HepG2 (cell line): Measurements from ENCODE around the gene DNM3. TPM values are rescaled to one million over a fixed set of nuclear protein-coding genes. Genes with fewer than 3 reads are reported as not detected.

Experiments
- ATAC-seq: fragments of 200-7000 bp; cut with Tn5 transposase; 3 replicates; pipeline ENCODE4 v1.9.1; 2020; ENCODE audit warnings: mild to moderate bottlenecking, moderate library complexity
- BruUV-seq: library from RNA; stranded (reverse); fragments of 400-500 nt; replicated peaks from 2 replicates; lab custom pipeline; 2021; lab: Mats Ljungman, UMichigan
- CTCF ChIA-PET: fragments of 300-600 bp; formaldehyde crosslinking; extraction: SDS; loops from one replicate; lab custom pipeline; 2021; ENCODE audit warnings: low total read pairs, inconsistent platforms, low intra/inter-chr PET ratio; lab: Yijun Ruan, JAX
- POLR2A ChIA-PET: fragments of 350-600 bp; sonication (Branson Sonifier 250); formaldehyde crosslinking; loops from one replicate; lab custom pipeline; 2020; ENCODE audit warnings: antibody characterized with exemption, inconsistent platforms; lab: Yijun Ruan, JAX
- DNase-seq: peaks from one replicate; pipeline ENCODE4 v3.0.0-alpha.2; 2015; ENCODE audit warnings: low spot score
- FAIRE-seq: peaks from 3 replicates; lab custom pipeline; 2011; peaks lifted over from hg19 to GRCh38; lab: Jason Lieb, UNC
- H2AFZ ChIP-seq: one replicate; pipeline ENCODE4 v1.6.1; 2011; ENCODE audit warnings: low read length, inconsistent platforms
- H3K27ac ChIP-seq: fragments of 300-600 bp; 3 replicates; pipeline ENCODE4 v1.8.0; 2011; ENCODE audit warnings: mixed run types, mild to moderate bottlenecking, mixed read lengths, low read length, inconsistent platforms; ENCODE audit not compliant: insufficient read depth; ENCODE audit errors: extremely low read length
- H3K27me3 ChIP-seq, 2 experiments: fragments of 200-600 bp in 1 of 2; 2 replicates in 1 of 2; 3 replicates in 1 of 2; pipeline versions ENCODE4 v1.6.0 to v1.8.0; 2011; ENCODE audit warnings: low read length in 2 of 2, mild to moderate bottlenecking in 2 of 2, moderate library complexity in 2 of 2, inconsistent platforms in 1 of 2; ENCODE audit not compliant: insufficient read depth in 2 of 2, control insufficient read depth in 1 of 2
- H3K36me3 ChIP-seq, 2 experiments: fragments of 200-600 bp in 1 of 2; replicated peaks in 1 of 2; 2 replicates in 1 of 2; 3 replicates in 1 of 2; pipeline versions ENCODE4 v1.5.1 to v1.8.0; 2011; ENCODE audit warnings: low read length in 2 of 2, inconsistent platforms in 1 of 2; ENCODE audit not compliant: insufficient read depth in 2 of 2, control insufficient read depth in 1 of 2
- H3K4me1 ChIP-seq: 2 replicates; pipeline ENCODE4 v1.5.1; 2012; ENCODE audit warnings: low read length, inconsistent platforms; ENCODE audit not compliant: insufficient read depth
- H3K4me2 ChIP-seq: 2 replicates; pipeline ENCODE4 v1.6.0; 2011; ENCODE audit warnings: low read depth, low read length, inconsistent platforms
- H3K4me3 ChIP-seq, 3 experiments: fragments of 200-600 bp in 1 of 3; sonication (generic), shearing (Covaris generic) in 1 of 3; replicated peaks in 1 of 3; 2 replicates each; pipeline ENCODE4 v1.5.1; 2011 to 2016; ENCODE audit warnings: low read length in 3 of 3, inconsistent platforms in 2 of 3, low read depth in 2 of 3, mild to moderate bottlenecking in 2 of 3, control low read depth in 1 of 3, mixed read lengths in 1 of 3; ENCODE audit not compliant: insufficient read depth in 1 of 3
- H3K79me2 ChIP-seq: one replicate; pipeline ENCODE4 v1.6.1; 2011; ENCODE audit warnings: low read length, inconsistent platforms; ENCODE audit not compliant: insufficient read depth
- H3K9ac ChIP-seq: 2 replicates; pipeline ENCODE4 v1.6.0; 2011; ENCODE audit warnings: mild to moderate bottlenecking, low read depth, low read length, inconsistent platforms; ENCODE audit not compliant: insufficient read depth
- H3K9me3 ChIP-seq: 2 replicates; pipeline ENCODE4 v1.5.1; 2012; ENCODE audit warnings: mild to moderate bottlenecking, low read length
- H4K20me1 ChIP-seq: 2 replicates; pipeline ENCODE4 v1.6.0; 2011; ENCODE audit warnings: inconsistent platforms, mild to moderate bottlenecking, low read length, moderate library complexity; ENCODE audit not compliant: insufficient read depth
- GPN1 ChIP-seq: sonication (generic); formaldehyde crosslinking; IDR thresholded peaks from 2 replicates; pipeline ENCODE4 v1.5.1; 2020; ENCODE audit warnings: missing genetic modification reagents, borderline replicate concordance
- IKZF4 ChIP-seq: sonication (generic); formaldehyde crosslinking; IDR thresholded peaks from 2 replicates; pipeline ENCODE4 v1.5.1; 2020; ENCODE audit warnings: borderline replicate concordance, mild to moderate bottlenecking, low read depth, missing genetic modification reagents; ENCODE audit errors: not compliant biosample characterization
- MAFF ChIP-seq: IDR thresholded peaks from 2 replicates; pipeline ENCODE4 v1.6.1; 2011; ENCODE audit warnings: low read depth, low read length, improper control_type of control experiment
- MIER2 ChIP-seq: IDR thresholded peaks from 2 replicates; pipeline ENCODE4 v1.6.1; 2016; ENCODE audit warnings: missing biosample characterization, missing genetic modification reagents
- NR1H2 ChIP-seq: sonication (generic); formaldehyde crosslinking; IDR thresholded peaks from 2 replicates; pipeline ENCODE4 v1.8.1; 2022; ENCODE audit warnings: low read depth, missing genetic modification reagents, borderline replicate concordance
- PHF21A ChIP-seq: sonication (generic); formaldehyde crosslinking; IDR thresholded peaks from 2 replicates; pipeline ENCODE4 v1.5.0; 2020; ENCODE audit warnings: mild to moderate bottlenecking, missing genetic modification reagents
- RFX5 ChIP-seq: IDR thresholded peaks from 2 replicates; pipeline ENCODE4 v1.6.1; 2011; ENCODE audit warnings: low read depth, low read length, improper control_type of control experiment
- ZBTB8A ChIP-seq: sonication (generic); formaldehyde crosslinking; IDR thresholded peaks from 2 replicates; pipeline ENCODE4 v1.4.0; 2020; ENCODE audit warnings: mild to moderate bottlenecking, low read depth, missing genetic modification reagents, borderline replicate concordance
- ZMAT3 ChIP-seq: sonication (generic); formaldehyde crosslinking; conservative IDR thresholded peaks from 2 replicates; pipeline ENCODE4 v1.7.0; 2021; ENCODE audit warnings: missing genetic modification reagents
- ZNF138 ChIP-seq: sonication (generic); formaldehyde crosslinking; IDR thresholded peaks from 2 replicates; pipeline ENCODE4 v1.5.0; 2020; ENCODE audit warnings: mild to moderate bottlenecking, low read depth, missing genetic modification reagents
- ZNF430 ChIP-seq: sonication (generic); formaldehyde crosslinking; IDR thresholded peaks from 2 replicates; pipeline ENCODE4 v1.9.0; 2021; ENCODE audit warnings: mild to moderate bottlenecking, missing genetic modification reagents
- ZNF772 ChIP-seq: sonication (generic); formaldehyde crosslinking; IDR thresholded peaks from 2 replicates; pipeline ENCODE4 v1.5.0; 2020; ENCODE audit warnings: mild to moderate bottlenecking, missing genetic modification reagents
- ZZZ3 ChIP-seq: sonication (generic); formaldehyde crosslinking; IDR thresholded peaks from 2 replicates; pipeline ENCODE4 v1.4.0; 2020; ENCODE audit warnings: missing genetic modification reagents, mild to moderate bottlenecking, borderline replicate concordance
- WGBS: methylation state at CpG from one replicate; pipeline ENCODE4 v1.1.6; 2017; ENCODE audit warnings: low lambda C conversion rate; 5-methylcytosine and 5-hydroxymethylcytosine counted together
- in situ Hi-C: cut with HindIII; loops from 2 replicates; pipeline ENCODE4 v1.10.0; 2017; ENCODE audit warnings: low pct_unique_long_range_greater_than_20kb; ENCODE audit not compliant: extremely low pct_ligation_motif_present
- intact Hi-C: fragments of 100-400 bp; cut with micrococcal nuclease; formaldehyde crosslinking; loops from one replicate; pipeline ENCODE4 v1.10.0; 2022; ENCODE audit not compliant: unreplicated experiment
- polyA plus RNA-seq, 8 experiments: library from polyadenylated mRNA; depleted of rRNA in 3 of 8; stranded (reverse) in 7 of 8; unstranded in 1 of 8; fragments of >200 nt; fragmentation: Illumina TruSeq in 4 of 8; extraction: Trizol in 4 of 8; gene quantifications; 2 replicates each; pipeline versions ENCODE4 v1.2.1 to v1.2.3, GENCODE V29; 2011 to 2016; ENCODE audit warnings: low read depth in 4 of 8, missing spikeins in 1 of 8, mixed read lengths in 1 of 8; ENCODE audit not compliant: insufficient read depth in 1 of 8
- total RNA-seq, 5 experiments: library from RNA; depleted of rRNA; stranded (reverse); fragments of >200 nt; fragmentation: Illumina TruSeq; extraction: Trizol; gene quantifications; 2 replicates each; pipeline ENCODE4 v1.2.3, GENCODE V29; 2016; ENCODE audit warnings: low read depth in 1 of 5
- TF ChIP-seq, protein P1 (sequence below): IDR thresholded peaks from 2 replicates; pipeline ENCODE4 v1.6.1; 2016; ENCODE audit warnings: low read depth
- TF ChIP-seq, protein P2 (sequence below): sonication (generic); formaldehyde crosslinking; IDR thresholded peaks from 2 replicates; pipeline ENCODE4 v1.5.0; 2020; ENCODE audit warnings: mild to moderate bottlenecking, missing genetic modification reagents
- TF ChIP-seq, protein P3 (sequence below): sonication (generic); formaldehyde crosslinking; IDR thresholded peaks from 2 replicates; pipeline ENCODE4 v1.4.0; 2020; ENCODE audit warnings: missing genetic modification reagents
- TF ChIP-seq, protein P4 (sequence below): IDR thresholded peaks from 2 replicates; pipeline ENCODE4 v1.6.1; 2016

Gene DNM3
- total and polyA plus RNA-seq, 2 of the 13 experiments (the other 11 are each of a cell fraction or from before 2014, with no cell fraction given): 0.05 TPM; not detected in 1

DNA sequence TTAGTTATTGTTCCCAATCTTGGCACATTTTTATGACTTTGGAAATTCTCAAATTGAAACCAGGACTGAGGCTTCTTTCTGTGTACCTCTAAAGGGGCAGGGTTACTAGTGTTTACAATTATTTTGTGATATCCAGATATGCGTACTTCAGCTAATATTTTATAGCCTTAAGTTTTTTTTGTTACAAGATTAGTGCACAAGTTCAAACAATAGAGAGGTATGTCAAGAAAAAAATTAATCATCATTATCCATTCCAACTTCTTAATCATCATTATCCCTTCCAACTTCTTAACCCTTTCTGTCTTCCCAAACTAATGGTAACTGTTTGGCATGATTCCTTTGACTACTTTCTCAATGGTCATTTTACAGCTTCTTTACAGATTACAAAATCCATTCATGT is 306.2 kb downstream of the DNM3 start:
- Histone ChIP-seq H4K20me1 (no peaks in the 10 kb centered on the region), H3K27ac (no peak overlapping the region), H3K4me3 (no peak overlapping the region), H2AFZ (no peak overlapping the region), H3K27me3 (no peaks in the 10 kb centered on the region), H3K9me3 (no peaks in the 10 kb centered on the region), H3K9ac (no peak overlapping the region), H3K36me3 (no peaks in the 10 kb centered on the region), H3K4me1 (no peaks in the 10 kb centered on the region), H3K79me2 (no peaks in the 10 kb centered on the region), H3K4me2 (no peak overlapping the region)
- DNase-seq (no peak), ATAC-seq (no peak), FAIRE-seq (no peak)
- BruUV-seq: no TSS peak
- WGBS: 29% methylated on average over 1 of the region's 1 CpG
- intact Hi-C loops (no loop called here), in situ Hi-C loops (no loop called here)
- CTCF ChIA-PET: no interaction called here
- no peak for TF ChIP-seq IKZF4 (CRISPR knock-in tag)
- TF ChIP-seq ZMAT3 (CRISPR knock-in tag): no peak
- TF ChIP-seq ZNF430 (CRISPR knock-in tag): no peak
- TF ChIP-seq, protein P1, sequence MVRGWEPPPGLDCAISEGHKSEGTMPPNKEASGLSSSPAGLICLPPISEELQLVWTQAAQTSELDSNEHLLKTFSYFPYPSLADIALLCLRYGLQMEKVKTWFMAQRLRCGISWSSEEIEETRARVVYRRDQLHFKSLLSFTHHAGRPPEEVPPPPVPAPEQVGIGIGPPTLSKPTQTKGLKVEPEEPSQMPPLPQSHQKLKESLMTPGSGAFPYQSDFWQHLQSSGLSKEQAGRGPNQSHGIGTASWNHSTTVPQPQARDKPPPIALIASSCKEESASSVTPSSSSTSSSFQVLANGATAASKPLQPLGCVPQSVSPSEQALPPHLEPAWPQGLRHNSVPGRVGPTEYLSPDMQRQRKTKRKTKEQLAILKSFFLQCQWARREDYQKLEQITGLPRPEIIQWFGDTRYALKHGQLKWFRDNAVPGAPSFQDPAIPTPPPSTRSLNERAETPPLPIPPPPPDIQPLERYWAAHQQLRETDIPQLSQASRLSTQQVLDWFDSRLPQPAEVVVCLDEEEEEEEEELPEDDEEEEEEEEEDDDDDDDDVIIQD (CRISPR knock-in tag): no peak
- no peak for TF ChIP-seq ZNF138 (CRISPR knock-in tag)
- TF ChIP-seq, protein P2, sequence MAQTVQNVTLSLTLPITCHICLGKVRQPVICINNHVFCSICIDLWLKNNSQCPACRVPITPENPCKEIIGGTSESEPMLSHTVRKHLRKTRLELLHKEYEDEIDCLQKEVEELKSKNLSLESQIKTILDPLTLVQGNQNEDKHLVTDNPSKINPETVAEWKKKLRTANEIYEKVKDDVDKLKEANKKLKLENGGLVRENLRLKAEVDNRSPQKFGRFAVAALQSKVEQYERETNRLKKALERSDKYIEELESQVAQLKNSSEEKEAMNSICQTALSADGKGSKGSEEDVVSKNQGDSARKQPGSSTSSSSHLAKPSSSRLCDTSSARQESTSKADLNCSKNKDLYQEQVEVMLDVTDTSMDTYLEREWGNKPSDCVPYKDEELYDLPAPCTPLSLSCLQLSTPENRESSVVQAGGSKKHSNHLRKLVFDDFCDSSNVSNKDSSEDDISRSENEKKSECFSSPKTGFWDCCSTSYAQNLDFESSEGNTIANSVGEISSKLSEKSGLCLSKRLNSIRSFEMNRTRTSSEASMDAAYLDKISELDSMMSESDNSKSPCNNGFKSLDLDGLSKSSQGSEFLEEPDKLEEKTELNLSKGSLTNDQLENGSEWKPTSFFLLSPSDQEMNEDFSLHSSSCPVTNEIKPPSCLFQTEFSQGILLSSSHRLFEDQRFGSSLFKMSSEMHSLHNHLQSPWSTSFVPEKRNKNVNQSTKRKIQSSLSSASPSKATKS (CRISPR knock-in tag): no peak
- no peak for TF ChIP-seq MIER2 (CRISPR knock-in tag)
- TF ChIP-seq GPN1 (CRISPR knock-in tag): no peak
- TF ChIP-seq RFX5: no peak
- no peak for TF ChIP-seq ZNF772 (CRISPR knock-in tag)
- TF ChIP-seq NR1H2 (CRISPR knock-in tag): no peak
- no peak for TF ChIP-seq MAFF
- no peak for TF ChIP-seq PHF21A (CRISPR knock-in tag)
- TF ChIP-seq, protein P3, sequence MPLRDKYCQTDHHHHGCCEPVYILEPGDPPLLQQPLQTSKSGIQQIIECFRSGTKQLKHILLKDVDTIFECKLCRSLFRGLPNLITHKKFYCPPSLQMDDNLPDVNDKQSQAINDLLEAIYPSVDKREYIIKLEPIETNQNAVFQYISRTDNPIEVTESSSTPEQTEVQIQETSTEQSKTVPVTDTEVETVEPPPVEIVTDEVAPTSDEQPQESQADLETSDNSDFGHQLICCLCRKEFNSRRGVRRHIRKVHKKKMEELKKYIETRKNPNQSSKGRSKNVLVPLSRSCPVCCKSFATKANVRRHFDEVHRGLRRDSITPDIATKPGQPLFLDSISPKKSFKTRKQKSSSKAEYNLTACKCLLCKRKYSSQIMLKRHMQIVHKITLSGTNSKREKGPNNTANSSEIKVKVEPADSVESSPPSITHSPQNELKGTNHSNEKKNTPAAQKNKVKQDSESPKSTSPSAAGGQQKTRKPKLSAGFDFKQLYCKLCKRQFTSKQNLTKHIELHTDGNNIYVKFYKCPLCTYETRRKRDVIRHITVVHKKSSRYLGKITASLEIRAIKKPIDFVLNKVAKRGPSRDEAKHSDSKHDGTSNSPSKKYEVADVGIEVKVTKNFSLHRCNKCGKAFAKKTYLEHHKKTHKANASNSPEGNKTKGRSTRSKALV (CRISPR knock-in tag): no peak
- TF ChIP-seq ZBTB8A (CRISPR knock-in tag): no peak
- TF ChIP-seq ZZZ3 (CRISPR knock-in tag): no peak
- TF ChIP-seq, protein P4, sequence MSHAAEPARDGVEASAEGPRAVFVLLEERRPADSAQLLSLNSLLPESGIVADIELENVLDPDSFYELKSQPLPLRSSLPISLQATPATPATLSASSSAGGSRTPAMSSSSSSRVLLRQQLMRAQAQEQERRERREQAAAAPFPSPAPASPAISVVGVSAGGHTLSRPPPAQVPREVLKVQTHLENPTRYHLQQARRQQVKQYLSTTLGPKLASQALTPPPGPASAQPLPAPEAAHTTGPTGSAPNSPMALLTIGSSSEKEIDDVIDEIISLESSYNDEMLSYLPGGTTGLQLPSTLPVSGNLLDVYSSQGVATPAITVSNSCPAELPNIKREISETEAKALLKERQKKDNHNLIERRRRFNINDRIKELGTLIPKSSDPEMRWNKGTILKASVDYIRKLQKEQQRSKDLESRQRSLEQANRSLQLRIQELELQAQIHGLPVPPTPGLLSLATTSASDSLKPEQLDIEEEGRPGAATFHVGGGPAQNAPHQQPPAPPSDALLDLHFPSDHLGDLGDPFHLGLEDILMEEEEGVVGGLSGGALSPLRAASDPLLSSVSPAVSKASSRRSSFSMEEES (CRISPR knock-in tag): no peak
- POLR2A ChIA-PET: no interaction called here
